Liver (tissue), 2 donors: ENCODE results near the gene ADAP1.

Experiments
- FOXA1 ChIP-seq: IDR thresholded peaks from 2 replicates; pipeline ENCODE4 v1.6.1; 2016; ENCODE audit warnings: antibody characterized with exemption
- REST ChIP-seq: IDR thresholded peaks from 2 replicates; pipeline ENCODE4 v1.6.1; 2016; ENCODE audit warnings: antibody characterized with exemption, mild to moderate bottlenecking
- TAF1 ChIP-seq: conservative IDR thresholded peaks from 2 replicates; pipeline ENCODE4 v1.6.1; 2016; ENCODE audit warnings: antibody characterized with exemption, mild to moderate bottlenecking
- donor health status: healthy.

- no peak for TF ChIP-seq REST
- TF ChIP-seq FOXA1: no peak
- TF ChIP-seq TAF1: no peak
Measured at GRCh38 chr7:978416-979091, 24.1 kb upstream of the ADAP1 start.
